ENCODE data around the gene CCSER1.

Gene CCSER1

DNA sequence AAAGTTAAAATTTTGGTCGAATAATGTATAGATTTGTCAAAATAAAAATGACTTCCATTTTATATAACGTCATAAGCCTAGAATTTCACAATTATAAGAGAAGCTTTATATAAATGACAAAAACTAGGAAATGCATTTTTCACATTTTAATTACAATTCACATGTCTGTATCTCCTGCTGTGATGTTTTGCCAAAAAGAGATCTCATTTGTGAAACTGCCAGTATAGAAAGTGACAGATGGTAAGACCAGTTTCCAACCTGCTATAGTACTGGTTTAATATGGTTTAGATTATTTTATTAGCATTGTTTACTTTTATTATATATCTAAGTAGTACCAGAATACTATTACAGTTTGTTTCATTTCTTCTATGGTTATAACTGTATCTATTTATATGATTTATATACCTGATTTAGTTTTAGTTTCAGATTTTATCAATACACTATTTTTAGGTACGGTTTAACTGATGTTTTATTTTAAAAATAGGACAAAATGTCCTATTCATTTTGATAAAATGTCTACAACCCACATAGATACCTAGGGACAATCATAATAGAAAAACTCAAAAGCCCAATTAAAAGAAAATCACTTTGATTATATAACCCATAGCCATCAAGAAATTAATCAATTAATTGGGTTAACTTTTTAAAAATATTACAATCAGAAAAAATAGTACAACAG, 5.4 kb upstream of the CCSER1 start:
- Histone ChIP-seq H3K27me3 (ENCODE audit: insufficient read depth, low read depth, severe bottlenecking) (no peaks in the 10 kb centered on the region), H3K4me3 (ENCODE audit: low read depth, low read length) (no peak overlapping the region), H3K36me3 (no peaks in the 10 kb centered on the region), H3K9me3 (ENCODE audit: severe bottlenecking) (no peaks in the 10 kb centered on the region), H3K27ac (no peak overlapping the region)
- no peak for DNase-seq
- TF ChIP-seq, protein P1, sequence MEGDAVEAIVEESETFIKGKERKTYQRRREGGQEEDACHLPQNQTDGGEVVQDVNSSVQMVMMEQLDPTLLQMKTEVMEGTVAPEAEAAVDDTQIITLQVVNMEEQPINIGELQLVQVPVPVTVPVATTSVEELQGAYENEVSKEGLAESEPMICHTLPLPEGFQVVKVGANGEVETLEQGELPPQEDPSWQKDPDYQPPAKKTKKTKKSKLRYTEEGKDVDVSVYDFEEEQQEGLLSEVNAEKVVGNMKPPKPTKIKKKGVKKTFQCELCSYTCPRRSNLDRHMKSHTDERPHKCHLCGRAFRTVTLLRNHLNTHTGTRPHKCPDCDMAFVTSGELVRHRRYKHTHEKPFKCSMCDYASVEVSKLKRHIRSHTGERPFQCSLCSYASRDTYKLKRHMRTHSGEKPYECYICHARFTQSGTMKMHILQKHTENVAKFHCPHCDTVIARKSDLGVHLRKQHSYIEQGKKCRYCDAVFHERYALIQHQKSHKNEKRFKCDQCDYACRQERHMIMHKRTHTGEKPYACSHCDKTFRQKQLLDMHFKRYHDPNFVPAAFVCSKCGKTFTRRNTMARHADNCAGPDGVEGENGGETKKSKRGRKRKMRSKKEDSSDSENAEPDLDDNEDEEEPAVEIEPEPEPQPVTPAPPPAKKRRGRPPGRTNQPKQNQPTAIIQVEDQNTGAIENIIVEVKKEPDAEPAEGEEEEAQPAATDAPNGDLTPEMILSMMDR (IDR thresholded peaks at IDR 0.05; ENCODE audit: low read depth, low read length): no peak

DNA sequence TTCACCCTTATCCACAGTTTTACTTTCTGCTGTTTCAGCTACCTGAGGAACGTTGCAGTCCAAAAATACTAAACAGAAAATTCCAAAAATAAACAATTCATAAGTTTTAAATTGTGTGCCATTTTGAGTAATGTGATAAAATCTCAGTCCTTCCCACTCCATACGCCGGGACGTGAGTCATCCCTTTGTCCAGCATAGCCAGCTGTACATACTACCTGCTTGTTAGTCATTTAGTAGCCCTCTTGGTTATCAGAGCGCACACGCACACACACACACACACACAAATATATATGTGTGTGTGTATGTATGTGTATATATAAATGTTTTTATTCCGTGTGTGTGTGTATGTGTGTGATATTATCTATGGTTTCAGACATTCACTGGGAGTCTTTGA, 4.8 kb upstream of the CCSER1 start:
- Histone ChIP-seq H3K4me3 (ENCODE audit: low read depth, low read length) (no peak overlapping the region), H3K27ac (no peak overlapping the region), H3K36me3 (no peaks in the 10 kb centered on the region), H3K27me3 (ENCODE audit: insufficient read depth, low read depth, severe bottlenecking) (no peaks in the 10 kb centered on the region), H3K9me3 (ENCODE audit: severe bottlenecking) (no peaks in the 10 kb centered on the region)
- TF ChIP-seq, protein P1 (IDR thresholded peaks at IDR 0.05; ENCODE audit: low read depth, low read length): no peak
- no peak for DNase-seq

DNA sequence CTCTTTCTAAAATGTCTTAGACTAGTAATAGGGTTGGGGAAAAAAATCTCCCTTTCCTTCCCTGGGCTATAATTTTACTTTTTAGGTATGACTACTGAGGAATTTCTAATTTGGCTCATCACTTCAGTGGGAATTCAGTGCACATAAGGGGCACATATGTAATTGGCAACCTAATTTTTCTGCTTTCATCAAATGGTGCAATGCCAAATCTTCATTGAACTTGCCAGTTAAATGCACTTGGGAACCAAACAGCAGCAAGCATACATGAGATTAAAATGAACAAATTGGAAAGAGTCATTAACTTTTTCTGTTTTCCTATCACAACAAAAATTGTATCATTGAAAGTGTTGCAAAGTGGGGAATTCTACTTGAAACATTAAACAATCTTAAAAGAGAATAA, 2.9 kb upstream of the CCSER1 start:
- Histone ChIP-seq H3K27me3 (ENCODE audit: insufficient read depth, low read depth, severe bottlenecking) (no peaks in the 10 kb centered on the region), H3K36me3 (no peaks in the 10 kb centered on the region), H3K9me3 (ENCODE audit: severe bottlenecking) (no peaks in the 10 kb centered on the region), H3K4me3 (ENCODE audit: low read depth, low read length) (no peak overlapping the region), H3K27ac (no peak overlapping the region)
- TF ChIP-seq, protein P1 (IDR thresholded peaks at IDR 0.05; ENCODE audit: low read depth, low read length): no peak
- DNase-seq: no peak

DNA sequence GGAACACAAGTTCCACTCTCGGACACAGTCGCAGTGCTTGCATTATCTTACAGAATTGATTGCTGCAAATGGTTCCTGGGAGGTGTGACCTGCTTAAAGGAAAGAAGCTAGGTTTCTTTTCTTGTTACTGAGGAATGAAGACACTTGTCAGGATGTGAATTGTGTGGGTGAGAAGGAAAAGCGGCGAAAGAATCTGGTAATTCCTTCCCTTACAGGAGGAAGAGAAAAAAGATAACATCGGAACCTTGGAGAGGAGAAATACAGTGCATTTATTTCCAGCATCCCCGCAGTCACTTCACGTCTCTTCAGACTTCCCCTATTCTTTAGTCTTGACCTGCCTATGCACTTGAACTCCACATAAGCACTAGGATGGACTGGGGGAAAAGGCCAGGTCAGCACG, 389 bp upstream of the CCSER1 start:
- TF ChIP-seq, protein P1 (IDR thresholded peaks at IDR 0.05; ENCODE audit: low read depth, low read length): no peak
- no peaks in the 10 kb centered on the region for H3K27me3 ChIP-seq (ENCODE audit: insufficient read depth, low read depth, severe bottlenecking)
- peak overlapping the region; percentile 82 for H3K4me3 ChIP-seq (ENCODE audit: low read depth, low read length)
- DNase-seq: no peak
- H3K27ac ChIP-seq: no peak overlapping the region
- H3K36me3 ChIP-seq: no peaks in the 10 kb centered on the region
- H3K9me3 ChIP-seq (ENCODE audit: severe bottlenecking): no peaks in the 10 kb centered on the region

DNA sequence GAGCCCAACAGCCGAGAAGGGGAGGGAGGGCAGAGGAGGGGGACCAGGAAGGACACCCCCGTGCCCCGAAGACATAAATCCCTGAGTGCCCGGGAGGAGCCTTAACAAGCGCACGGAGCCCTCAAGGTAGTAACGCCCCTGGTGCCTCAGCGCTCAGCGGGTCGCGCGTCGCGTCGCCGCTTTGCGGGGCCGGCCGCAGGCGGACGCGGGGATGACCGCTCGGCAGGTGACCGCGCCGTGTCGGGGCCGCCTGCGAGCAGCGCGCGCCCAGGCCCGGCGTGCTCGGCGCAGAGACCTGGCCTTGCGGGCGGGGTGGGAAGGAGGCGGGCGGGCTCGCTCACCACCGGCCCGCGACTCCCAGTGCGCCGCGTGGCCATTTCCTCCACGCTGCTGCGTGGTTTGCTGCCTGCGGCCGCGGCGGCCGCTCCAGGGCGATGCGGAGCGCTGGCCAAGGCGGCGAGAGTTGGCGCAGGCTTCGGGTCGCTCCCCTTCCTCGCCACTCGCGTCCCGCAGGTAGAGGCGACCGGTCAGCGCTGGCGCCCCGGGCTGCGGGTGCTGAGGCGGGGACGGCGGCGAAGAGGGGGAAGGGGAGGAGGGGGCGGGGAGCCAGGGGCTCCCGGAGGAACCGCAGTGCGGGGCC, 632 bp downstream of the CCSER1 start:
- Histone ChIP-seq H3K4me3 (ENCODE audit: low read depth, low read length) (peak overlapping the region; percentile 82), H3K27ac (peak overlapping the region; percentile 78), H3K36me3 (no peaks in the 10 kb centered on the region), H3K9me3 (ENCODE audit: severe bottlenecking) (no peaks in the 10 kb centered on the region), H3K27me3 (ENCODE audit: insufficient read depth, low read depth, severe bottlenecking) (no peaks in the 10 kb centered on the region)
- DNase-seq: no peak
- TF ChIP-seq, protein P1 (IDR thresholded peaks at IDR 0.05; ENCODE audit: low read depth, low read length): no peak

Measured in WERI-Rb-1 (cell line).